A549 (cell line): ENCODE measurements around the gene SNX25.

ENCODE experiments used
- BHLHE40 ChIP-seq: IDR thresholded peaks from 2 replicates; pipeline ENCODE4 v1.6.1; 2012; ENCODE audit warnings: low read depth, low read length, inconsistent platforms
- CTCF ChIP-seq: fragments of >200 bp; sonication (Bioruptor Twin); formaldehyde crosslinking; IDR thresholded peaks from 3 replicates; pipeline ENCODE4 v1.5.1; 2016
- GATA3 ChIP-seq: IDR thresholded peaks from 2 replicates; pipeline ENCODE4 v1.6.1; 2012; ENCODE audit warnings: borderline replicate concordance
- KDM1A ChIP-seq: fragments of 200-600 bp; sonication (generic); IDR thresholded peaks from 2 replicates; pipeline ENCODE4 v1.6.1; 2016; ENCODE audit warnings: low read depth, mild to moderate bottlenecking
- RAD21 ChIP-seq, 2 experiments: fragments of >200 bp in 1 of 2; sonication (Bioruptor Twin) in 1 of 2; formaldehyde crosslinking in 1 of 2; IDR thresholded peaks in 1 of 2; conservative IDR thresholded peaks in 1 of 2; 2 replicates in 1 of 2; 3 replicates in 1 of 2; pipeline ENCODE4 v1.6.1; 2012 to 2018; ENCODE audit warnings: inconsistent platforms in 1 of 2

- no peak for TF ChIP-seq KDM1A
- TF ChIP-seq CTCF = no peak
- no peak for TF ChIP-seq GATA3
- peak in 1 of 2 experiments; percentile 18; a peak in 1 of 5 replicates for TF ChIP-seq RAD21 (conservative IDR thresholded peaks at IDR 0.05 in 1 of 2, IDR thresholded peaks at IDR 0.05 in 1 of 2)
- no peak for TF ChIP-seq BHLHE40
Measured at GRCh38 chr4:185227131-185227551, 17.7 kb downstream of the SNX25 start.
